ENCODE results near the gene ZFPM1. TPM values are rescaled to one million over a fixed set of nuclear protein-coding genes. Genes with fewer than 3 reads are reported as not detected.

ZFPM1 gene
- total RNA-seq, 2 experiments from 2014 or later, result 15.0 to 18.0 TPM

DNA sequence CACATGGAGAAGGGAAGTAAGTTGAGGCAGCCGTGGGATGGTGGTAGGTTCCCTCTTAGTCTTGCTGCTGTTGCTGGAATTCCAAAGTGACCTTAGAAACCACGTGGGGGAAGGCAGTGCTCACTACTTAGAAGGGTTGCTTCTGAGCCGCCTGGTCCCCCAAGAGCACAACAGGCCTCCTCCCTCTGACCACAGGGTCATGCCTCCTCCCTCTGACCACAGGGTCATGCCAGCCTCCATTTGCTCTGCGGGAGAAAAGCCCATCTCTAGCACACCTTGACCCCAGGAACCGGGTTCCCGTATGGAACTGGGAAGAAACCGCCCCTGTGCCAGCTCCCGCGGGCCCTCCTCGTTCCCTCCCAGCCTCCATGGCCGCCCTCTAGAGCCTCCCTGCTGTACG lies 13.4 kb upstream of the ZFPM1 start:
- Mint-ChIP-seq H3K9me3 (no peaks in the 10 kb centered on the region), H3K27me3 (no peaks in the 10 kb centered on the region), H3K4me3 (no peak overlapping the region), H3K4me1 (ENCODE audit: low read depth) (peaks cover 4% of the 10 kb centered on the region), H3K36me3 (ENCODE audit: low read depth) (no peaks in the 10 kb centered on the region), H3K27ac (no peak overlapping the region)
- TF ChIP-seq, protein P1, sequence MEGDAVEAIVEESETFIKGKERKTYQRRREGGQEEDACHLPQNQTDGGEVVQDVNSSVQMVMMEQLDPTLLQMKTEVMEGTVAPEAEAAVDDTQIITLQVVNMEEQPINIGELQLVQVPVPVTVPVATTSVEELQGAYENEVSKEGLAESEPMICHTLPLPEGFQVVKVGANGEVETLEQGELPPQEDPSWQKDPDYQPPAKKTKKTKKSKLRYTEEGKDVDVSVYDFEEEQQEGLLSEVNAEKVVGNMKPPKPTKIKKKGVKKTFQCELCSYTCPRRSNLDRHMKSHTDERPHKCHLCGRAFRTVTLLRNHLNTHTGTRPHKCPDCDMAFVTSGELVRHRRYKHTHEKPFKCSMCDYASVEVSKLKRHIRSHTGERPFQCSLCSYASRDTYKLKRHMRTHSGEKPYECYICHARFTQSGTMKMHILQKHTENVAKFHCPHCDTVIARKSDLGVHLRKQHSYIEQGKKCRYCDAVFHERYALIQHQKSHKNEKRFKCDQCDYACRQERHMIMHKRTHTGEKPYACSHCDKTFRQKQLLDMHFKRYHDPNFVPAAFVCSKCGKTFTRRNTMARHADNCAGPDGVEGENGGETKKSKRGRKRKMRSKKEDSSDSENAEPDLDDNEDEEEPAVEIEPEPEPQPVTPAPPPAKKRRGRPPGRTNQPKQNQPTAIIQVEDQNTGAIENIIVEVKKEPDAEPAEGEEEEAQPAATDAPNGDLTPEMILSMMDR (IDR thresholded peaks at IDR 0.05), result no peak
- intact Hi-C loops (cut with micrococcal nuclease), result no loop called here
- ChIA-PET POLR2A (interaction anchor here (0.8 kb wide), 1 partner anchor 85 kb away, joined by 3 read pairs; no protein-coding TSS in a partner anchor), CTCF (interaction anchor here (0.8 to 3.2 kb wide), 4 partner anchors 65 to 153 kb away, joined by 3 to 25 read pairs (median 11); no protein-coding TSS in a partner anchor)
- ATAC-seq (no peak), DNase-seq (no peak)

DNA sequence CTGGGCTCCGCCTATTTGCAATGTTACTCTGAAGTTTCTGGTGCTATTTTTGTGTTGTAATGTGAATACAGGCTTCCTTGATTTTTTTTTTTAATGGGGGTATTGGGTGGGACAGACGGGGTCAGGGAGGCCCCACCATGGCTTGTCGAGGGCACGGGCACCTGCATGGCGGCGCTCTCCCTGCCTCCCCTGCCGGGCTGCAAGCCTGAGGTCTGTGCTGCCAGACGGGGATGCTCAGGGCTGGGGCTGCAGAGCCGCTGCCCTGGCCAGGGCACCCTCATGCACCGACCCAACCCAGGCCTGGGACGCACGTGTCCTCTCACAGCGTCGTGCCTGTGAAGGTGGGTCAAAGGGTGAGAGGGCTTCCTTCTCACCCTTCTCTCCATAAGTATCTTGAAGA lies 13.0 kb upstream of the ZFPM1 start:
- no peak for ATAC-seq
- CTCF ChIA-PET, result interaction anchor here (3.2 kb wide), 1 partner anchor 121 kb away, joined by 25 read pairs; no protein-coding TSS in a partner anchor
- POLR2A ChIA-PET, result no interaction called here
- no peak for DNase-seq
- H3K27me3 Mint-ChIP-seq, result no peaks in the 10 kb centered on the region
- no peak overlapping the region for H3K4me3 Mint-ChIP-seq
- no peak overlapping the region for H3K27ac Mint-ChIP-seq
- TF ChIP-seq, protein P1 (IDR thresholded peaks at IDR 0.05), result no peak
- H3K36me3 Mint-ChIP-seq (ENCODE audit: low read depth), result no peaks in the 10 kb centered on the region
- intact Hi-C loops (cut with micrococcal nuclease), result no loop called here
- H3K4me1 Mint-ChIP-seq (ENCODE audit: low read depth), result peaks cover 4% of the 10 kb centered on the region
- H3K9me3 Mint-ChIP-seq, result no peaks in the 10 kb centered on the region

DNA sequence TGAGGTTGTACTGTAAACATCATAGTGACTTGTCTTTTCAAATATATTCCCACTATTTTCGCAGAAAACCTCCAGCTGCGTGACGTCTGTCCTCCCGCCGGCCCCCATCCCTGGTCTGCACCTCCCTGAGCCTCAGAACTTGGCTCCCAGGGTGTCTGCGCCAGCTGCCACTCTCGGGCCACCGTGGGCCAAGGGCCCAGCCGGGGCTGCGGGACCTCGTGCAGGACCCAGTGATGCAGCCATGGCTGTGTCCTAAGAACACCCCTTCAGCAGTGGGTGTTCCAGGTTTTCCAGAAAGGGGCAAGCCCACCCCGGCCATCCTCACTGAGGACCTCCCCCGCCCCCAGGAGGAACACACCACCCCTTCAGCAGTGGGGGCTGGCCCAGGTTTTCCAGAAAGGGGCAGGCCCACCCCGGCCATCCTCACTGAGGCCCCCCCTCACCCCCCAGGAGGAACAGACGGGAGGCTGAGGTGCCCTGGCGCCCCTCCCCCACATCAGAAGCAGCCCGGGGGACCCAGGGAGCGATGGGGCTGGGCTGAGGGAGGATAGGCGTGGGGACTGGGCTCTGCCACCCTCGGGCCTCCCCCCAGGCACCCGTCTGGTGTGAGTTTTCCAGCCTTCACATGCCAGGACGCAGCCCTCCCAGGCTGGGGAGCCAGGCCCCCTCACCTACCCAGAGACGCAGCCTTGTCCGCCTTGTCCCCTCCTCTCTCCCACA lies 12.2 kb upstream of the ZFPM1 start:
- Mint-ChIP-seq H3K9me3 (no peaks in the 10 kb centered on the region), H3K36me3 (ENCODE audit: low read depth) (no peaks in the 10 kb centered on the region), H3K4me3 (no peak overlapping the region), H3K27me3 (no peaks in the 10 kb centered on the region), H3K27ac (no peak overlapping the region), H3K4me1 (ENCODE audit: low read depth) (peaks cover 4% of the 10 kb centered on the region)
- TF ChIP-seq, protein P1 (IDR thresholded peaks at IDR 0.05), result no peak
- ATAC-seq (no peak), DNase-seq (no peak)
- intact Hi-C loops (cut with micrococcal nuclease), result no loop called here
- POLR2A ChIA-PET, result no interaction called here
- CTCF ChIA-PET, result interaction anchor here (0.7 kb wide), 1 partner anchor 120 kb away, joined by 3 read pairs; no protein-coding TSS in a partner anchor

DNA sequence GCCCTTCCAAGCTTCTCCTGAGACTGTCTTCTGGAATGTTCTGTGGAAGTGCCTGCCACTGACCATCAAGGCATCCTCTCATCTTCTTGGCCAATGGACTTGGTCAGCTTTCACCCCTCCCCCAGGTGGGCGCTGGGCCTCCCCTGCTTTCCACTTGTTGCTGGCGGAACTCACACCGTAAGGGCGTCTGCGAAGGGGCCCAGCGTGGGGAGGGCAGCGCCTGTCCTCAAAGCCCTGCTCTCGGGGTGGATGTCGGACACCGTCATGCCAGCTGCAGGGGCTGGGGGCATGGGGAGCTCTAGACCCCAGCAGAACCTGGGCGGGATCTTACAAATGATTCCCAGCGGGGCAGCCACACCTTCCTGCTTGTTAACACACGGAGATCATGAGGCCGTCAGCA lies 11.6 kb upstream of the ZFPM1 start:
- Mint-ChIP-seq H3K9me3 (no peaks in the 10 kb centered on the region), H3K27ac (no peak overlapping the region), H3K27me3 (no peaks in the 10 kb centered on the region), H3K4me3 (no peak overlapping the region), H3K36me3 (ENCODE audit: low read depth) (no peaks in the 10 kb centered on the region), H3K4me1 (ENCODE audit: low read depth) (peaks cover 4% of the 10 kb centered on the region)
- ChIA-PET POLR2A (interaction anchor here (1.3 kb wide), 1 partner anchor 91 kb away, joined by 4 read pairs; no protein-coding TSS in a partner anchor), CTCF (interaction anchor here (0.7 kb wide), 1 partner anchor 120 kb away, joined by 3 read pairs; no protein-coding TSS in a partner anchor)
- no peak for DNase-seq
- no peak for ATAC-seq
- TF ChIP-seq, protein P1 (IDR thresholded peaks at IDR 0.05), result no peak
- intact Hi-C loops (cut with micrococcal nuclease), result no loop called here

DNA sequence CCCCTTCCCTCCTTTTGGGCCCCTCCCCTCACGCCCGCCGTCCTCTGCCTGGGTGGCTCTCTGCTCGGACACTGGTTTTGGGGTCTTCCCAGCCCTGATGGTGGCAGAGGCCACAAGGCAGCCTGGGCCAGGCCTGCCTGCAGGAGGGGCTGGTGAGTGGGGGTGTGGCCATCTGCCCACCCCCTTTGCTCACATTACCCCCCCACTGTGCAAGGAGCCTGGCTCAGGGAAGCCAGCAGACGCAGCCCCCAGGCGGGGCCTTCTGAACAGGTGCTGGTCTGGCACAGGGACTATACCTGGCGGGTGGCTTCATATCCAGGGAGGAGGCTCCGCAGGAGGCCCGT lies 10.7 kb upstream of the ZFPM1 start:
- H3K9me3 Mint-ChIP-seq, result no peaks in the 10 kb centered on the region
- TF ChIP-seq, protein P1 (IDR thresholded peaks at IDR 0.05), result no peak
- ChIA-PET CTCF (no interaction called here), POLR2A (interaction anchor here (1.3 kb wide), 1 partner anchor 90 kb away, joined by 4 read pairs; no protein-coding TSS in a partner anchor)
- DNase-seq (no peak), ATAC-seq (no peak)
- intact Hi-C loops (cut with micrococcal nuclease), result loop anchor here (2.0 kb wide), 1 partner anchor 120 kb away; no protein-coding TSS in a partner anchor
- H3K4me3 Mint-ChIP-seq, result no peak overlapping the region
- H3K4me1 Mint-ChIP-seq (ENCODE audit: low read depth), result peaks cover 4% of the 10 kb centered on the region
- no peaks in the 10 kb centered on the region for H3K27me3 Mint-ChIP-seq
- no peak overlapping the region for H3K27ac Mint-ChIP-seq
- no peaks in the 10 kb centered on the region for H3K36me3 Mint-ChIP-seq (ENCODE audit: low read depth)

All from activated CD8-positive, alpha-beta T cell treated with anti-CD3 and anti-CD28 coated beads for 36 hours (primary cell).